Frontal cortex (tissue), 4 donors: ENCODE data around the gene TMA7. TPM values are rescaled to one million over a fixed set of nuclear protein-coding genes. Genes with fewer than 3 reads are reported as not detected.

Experiments used
- DNase-seq, 2 donors: peaks; one replicate each; pipeline ENCODE4 v3.0.0; 2012; ENCODE audit warnings: low spot score in 2 of 2
- FAIRE-seq: peaks from 2 replicates; lab custom pipeline; 2012; peaks lifted over from hg19 to GRCh38; lab: Jason Lieb, UNC
- total RNA-seq: library from RNA; depleted of rRNA; stranded (reverse); fragments of >200 nt; gene quantifications from one replicate; pipeline ENCODE4 v1.2.3, GENCODE V29; 2014
- donor health status: control.
- donor health status: control.
- donor health status: control.

Gene TMA7
- total RNA-seq, 1 donor from 2014 or later: 99.9 TPM

GRCh38 chr3:48432411-48433371 lies 7.4 kb upstream of the TMA7 start:
- FAIRE-seq (no peak), DNase-seq (no peak)

GRCh38 chr3:48433472-48434118 lies 6.5 kb upstream of the TMA7 start:
- FAIRE-seq: no peak
- DNase-seq: no peak

- DNase-seq (no peak), FAIRE-seq (no peak)
These were observed 5.3 kb upstream of the TMA7 start for GRCh38 chr3:48434591-48435222.

- DNase-seq (no peak), FAIRE-seq (no peak)
These were observed 4.8 kb upstream of the TMA7 start for GRCh38 chr3:48435223-48435595.

GRCh38 chr3:48435774-48436476 lies 4.1 kb upstream of the TMA7 start:
- no peak for FAIRE-seq
- DNase-seq: peak; percentile 81 to 85

- FAIRE-seq: no peak
These were observed 3.6 kb upstream of the TMA7 start for GRCh38 chr3:48436477-48436787.

GRCh38 chr3:48436855-48437254 lies 3.2 kb upstream of the TMA7 start:
- FAIRE-seq: no peak
- DNase-seq: no peak

More at GRCh38 chr3:48436477-48436787, 3.6 kb upstream of the TMA7 start:
- DNase-seq: no peak

- DNase-seq (no peak), FAIRE-seq (no peak)
These were observed 2.2 kb upstream of the TMA7 start for GRCh38 chr3:48437812-48438211.

GRCh38 chr3:48440590-48440958 lies 517 bp downstream of the TMA7 start:
- peak in 1 of 2 donors; percentile 18 for DNase-seq

GRCh38 chr3:48441940-48442339 lies 1.9 kb downstream of the TMA7 start:
- FAIRE-seq (no peak), DNase-seq (no peak)

More at GRCh38 chr3:48440590-48440958, 517 bp downstream of the TMA7 start:
- no peak for FAIRE-seq

- DNase-seq (no peak), FAIRE-seq (no peak)
These were observed 5.3 kb downstream of the TMA7 start for GRCh38 chr3:48445277-48445882.

- DNase-seq (no peak), FAIRE-seq (no peak)
These were observed 6.0 kb downstream of the TMA7 start for GRCh38 chr3:48446043-48446424.

GRCh38 chr3:48446425-48447193 lies 6.6 kb downstream of the TMA7 start, which contains the start of gene ATRIP:
ATRIP (plus strand) TSS chr3:48446737; CDS start chr3:48446846, 109 bp downstream.
- peak; percentile 96 to 97 for DNase-seq
- no peak for FAIRE-seq

- DNase-seq (no peak), FAIRE-seq (no peak)
These were observed 11.2 kb downstream of the TMA7 start for GRCh38 chr3:48451270-48451669.

GRCh38 chr3:48456456-48456855 lies 16.4 kb downstream of the TMA7 start:
- DNase-seq (no peak), FAIRE-seq (no peak)

- DNase-seq (no peak), FAIRE-seq (no peak)
These were observed 19.3 kb downstream of the TMA7 start for GRCh38 chr3:48459331-48459730.

- FAIRE-seq: no peak
These were observed 19.9 kb downstream of the TMA7 start for GRCh38 chr3:48459773-48460516.

GRCh38 chr3:48460517-48460902 lies 20.5 kb downstream of the TMA7 start:
- FAIRE-seq (no peak), DNase-seq (no peak)

More at GRCh38 chr3:48459773-48460516, 19.9 kb downstream of the TMA7 start:
- DNase-seq: no peak
